NCI-H2029 treated with DMSO at 0.1 percent for 48 hours (cell line): ENCODE results near the gene LIN37.
A peak's percentile ranks its signal among the peaks of the same experiment; 100 is the strongest.

Experiments used
- DNase-seq: peaks from one replicate; lab custom pipeline; 2025; lab: John Stamatoyannopoulos, UW

Gene LIN37

DNA sequence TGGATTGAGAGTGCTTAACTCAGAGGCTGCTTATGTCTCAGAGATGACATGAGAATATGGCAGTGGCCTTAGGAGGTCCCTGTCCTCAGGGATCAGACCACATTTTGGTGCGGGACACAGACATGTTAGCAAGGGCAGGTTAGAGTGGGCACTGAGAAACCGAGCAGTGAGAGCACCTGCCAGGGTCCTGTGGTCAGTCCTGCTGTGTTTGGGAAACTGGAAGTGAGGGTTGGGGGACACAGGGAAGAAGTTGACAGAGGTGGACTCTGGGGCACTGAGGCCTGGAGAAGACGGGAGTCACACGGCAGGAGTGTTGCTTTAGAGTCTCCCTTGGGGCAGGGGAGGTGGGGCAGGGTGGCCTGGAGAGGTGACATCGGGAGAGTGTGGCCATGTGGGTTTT lies 13.5 kb upstream of the LIN37 start:
- DNase-seq, result no peak

DNA sequence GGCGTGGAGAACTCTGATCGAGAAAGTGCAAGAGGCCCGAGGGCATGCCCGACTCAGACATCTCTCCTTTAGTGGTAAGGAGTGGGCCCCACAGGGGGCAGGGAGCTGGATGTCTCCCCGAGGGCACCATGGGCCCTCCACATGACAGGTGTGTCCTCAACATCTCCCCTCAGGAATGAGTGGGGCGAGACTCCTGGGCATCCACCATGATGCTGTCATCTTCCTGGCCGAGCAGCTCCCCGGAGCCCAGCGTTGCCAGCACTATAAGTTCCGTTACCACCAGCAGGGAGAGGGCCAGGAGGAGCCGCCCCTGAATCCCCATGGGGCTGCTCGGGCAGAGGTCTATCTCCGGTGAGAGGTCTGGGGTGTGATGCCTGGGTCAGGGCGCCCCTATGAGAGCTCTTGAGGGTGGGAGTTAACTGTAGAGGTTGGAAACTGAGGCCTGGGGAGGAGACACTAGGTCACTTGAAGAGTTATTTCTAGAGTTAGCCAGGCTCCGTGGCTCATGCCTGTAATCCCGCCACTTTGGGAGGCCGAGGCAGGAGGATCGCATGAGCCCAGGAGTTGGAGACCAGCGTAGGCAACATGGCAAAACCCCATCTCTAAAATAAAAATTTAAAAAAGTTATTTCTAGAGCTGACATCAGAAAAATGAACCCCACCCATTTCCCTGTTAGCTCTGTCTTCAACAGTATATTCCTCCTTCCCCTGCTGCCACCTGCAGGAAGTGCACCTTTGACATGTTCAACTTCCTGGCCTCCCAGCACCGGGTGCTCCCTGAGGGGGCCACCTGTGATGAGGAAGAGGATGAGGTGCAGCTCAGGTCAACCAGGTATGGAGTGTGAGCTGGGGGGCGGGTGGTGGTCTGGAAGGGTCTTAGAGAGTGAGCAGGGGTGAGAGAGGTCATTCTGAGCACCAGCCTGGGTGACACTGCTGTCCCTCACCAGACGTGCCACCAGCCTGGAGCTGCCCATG lies 11.2 kb upstream of the LIN37 start:
- DNase-seq, result no peak

DNA sequence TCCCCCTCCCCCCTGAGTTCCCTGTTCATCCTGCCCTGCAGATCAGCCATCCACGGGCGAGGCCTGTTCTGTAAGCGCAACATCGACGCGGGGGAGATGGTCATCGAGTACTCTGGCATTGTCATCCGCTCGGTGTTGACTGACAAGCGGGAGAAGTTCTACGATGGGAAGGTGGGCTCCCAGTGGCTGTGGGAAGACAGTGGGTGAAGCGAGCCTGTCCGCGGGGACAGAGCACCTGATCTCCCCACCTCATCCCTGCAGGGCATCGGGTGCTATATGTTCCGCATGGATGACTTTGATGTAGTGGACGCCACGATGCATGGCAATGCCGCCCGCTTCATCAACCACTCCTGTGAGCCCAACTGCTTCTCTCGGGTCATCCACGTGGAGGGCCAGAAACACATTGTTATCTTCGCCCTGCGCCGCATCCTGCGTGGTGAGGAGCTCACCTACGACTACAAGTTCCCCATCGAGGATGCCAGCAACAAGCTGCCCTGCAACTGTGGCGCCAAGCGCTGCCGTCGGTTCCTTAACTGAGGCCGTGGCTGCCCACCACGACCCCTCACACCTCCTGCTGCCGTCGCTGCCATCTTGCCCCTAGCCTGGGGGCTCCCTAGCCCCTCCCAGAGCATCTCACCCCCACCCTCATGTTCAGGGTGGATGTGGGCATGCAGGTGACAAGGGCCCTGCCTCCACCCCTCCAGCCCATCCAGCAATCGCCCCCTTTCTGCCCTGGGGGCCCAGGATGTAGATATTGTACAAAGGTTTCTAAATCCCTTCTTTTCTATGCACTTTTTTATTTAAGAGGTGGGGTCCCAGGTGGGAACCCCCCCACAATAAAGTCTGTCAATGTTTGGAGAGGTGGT lies 10.1 kb upstream of the LIN37 start:
- DNase-seq, result no peak

GRCh38 chr19:35738887-35739229 lies 9.5 kb upstream of the LIN37 start:
- no peak for DNase-seq

DNA sequence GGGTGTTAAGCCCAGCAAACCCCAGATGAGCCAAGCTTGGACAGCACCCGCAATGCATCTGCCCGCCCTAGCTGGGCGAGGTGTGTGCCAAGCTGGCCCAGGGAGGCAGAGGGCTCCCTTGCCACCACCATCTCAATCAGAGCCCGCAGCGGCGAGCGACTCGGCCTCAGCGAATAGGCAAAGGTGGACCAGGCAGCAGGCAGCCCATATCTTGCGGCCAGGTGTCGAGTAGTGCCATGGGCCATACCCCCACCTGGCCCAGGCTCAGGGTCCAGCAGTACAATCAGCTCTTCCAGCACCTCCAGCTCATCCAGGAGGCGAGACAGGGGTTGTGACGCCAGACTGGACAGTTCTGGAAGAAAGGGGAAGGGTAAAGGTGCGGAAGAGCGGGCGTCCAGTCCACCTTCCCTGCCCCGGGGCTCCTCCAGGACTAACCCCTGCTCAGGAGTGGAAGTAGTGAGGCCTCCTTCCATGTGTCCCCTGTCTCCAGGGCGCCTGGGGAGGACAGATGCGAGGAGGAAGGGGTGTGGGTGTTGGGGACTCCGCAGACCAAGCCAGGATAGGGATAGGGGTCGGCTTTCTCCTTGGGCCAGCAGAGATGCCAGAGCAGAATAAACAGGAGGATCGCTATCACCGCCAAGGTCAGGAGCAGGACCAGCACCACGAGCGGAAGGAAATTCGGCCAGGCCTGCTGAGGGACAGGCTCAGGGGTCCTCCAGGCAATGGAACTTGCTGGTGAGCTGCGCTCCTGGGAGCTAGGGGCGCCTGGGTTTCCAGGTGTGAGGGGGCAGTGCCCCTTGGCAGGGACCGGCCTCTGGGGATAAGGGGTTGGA lies 8.9 kb upstream of the LIN37 start:
- DNase-seq, result no peak

DNA sequence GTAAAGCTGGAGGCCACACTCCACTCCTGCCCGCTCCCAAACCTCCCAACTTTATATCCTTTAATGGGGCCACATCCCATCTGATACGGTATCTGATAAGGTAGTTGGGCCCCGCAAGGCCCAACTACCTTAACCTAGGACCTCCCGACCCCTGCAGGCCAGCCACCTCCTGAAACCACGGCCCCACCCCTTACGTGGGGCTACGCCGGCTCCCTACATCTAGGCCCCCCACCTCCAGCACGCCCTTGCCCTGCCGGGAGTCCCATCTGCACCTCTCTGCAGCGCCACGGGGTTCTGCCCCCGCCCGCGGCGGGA lies 8.3 kb upstream of the LIN37 start:
- DNase-seq, result no peak

DNA sequence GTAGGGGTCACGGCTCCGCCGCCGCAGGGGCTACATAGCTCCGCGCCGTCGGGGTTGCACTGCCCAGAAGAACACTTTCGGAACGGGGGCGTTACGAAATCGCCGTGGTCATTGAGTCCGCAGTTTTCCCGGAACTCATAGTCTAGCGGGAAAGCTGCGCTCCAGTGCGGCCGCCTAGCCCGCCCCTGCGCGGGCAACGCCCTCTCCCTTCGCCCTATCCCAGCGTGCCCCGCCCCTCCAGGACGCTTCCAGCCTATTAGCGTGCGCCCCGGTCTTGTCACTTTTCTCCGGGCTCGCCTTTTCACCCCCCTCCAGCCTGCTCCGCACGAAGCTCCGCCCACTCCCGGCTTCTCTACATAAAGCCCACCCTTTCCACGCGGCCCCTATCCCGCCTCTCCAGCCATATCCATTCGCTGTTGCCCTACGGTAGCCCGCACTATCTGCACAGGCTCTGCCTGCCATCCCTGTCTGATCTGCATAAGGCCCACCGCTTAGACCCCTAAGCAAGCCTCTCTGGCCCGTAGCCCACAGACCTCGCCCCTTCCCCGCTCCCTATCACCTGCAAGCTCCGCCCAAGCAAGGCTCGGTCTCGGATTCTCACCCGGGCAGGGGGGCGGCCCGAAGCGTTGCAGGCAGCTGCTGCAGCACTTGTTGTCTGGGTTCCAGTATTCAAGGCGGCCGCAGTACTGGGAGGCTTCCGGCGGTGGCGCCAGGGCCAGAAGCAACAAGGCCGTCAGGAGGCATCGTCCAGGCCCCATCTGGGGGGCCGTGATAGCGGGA lies 7.8 kb upstream of the LIN37 start:
- DNase-seq, result peak; percentile 95

DNA sequence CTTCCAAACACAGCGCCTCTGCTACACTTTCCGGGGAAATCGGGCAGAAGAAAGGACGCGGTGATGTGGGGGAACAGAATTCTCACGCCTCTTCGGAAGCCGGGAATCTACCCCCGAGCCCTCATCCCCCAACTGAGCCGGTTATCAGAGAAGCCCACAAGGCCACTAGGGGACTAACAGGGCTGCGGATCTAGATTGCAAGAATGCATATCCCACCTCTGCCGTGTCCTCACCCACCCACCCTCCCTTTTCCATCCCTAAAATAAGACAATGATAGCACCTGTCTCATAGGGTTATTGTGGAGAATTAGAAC lies 7.2 kb upstream of the LIN37 start:
- no peak for DNase-seq

- DNase-seq, result no peak
Measured at GRCh38 chr19:35742121-35742724, 6.2 kb upstream of the LIN37 start, which contains the start of gene IGFLR1. IGFLR1 (minus strand) TSS chr19:35742452; CDS start chr19:35741180, 1,272 bp downstream.

DNA sequence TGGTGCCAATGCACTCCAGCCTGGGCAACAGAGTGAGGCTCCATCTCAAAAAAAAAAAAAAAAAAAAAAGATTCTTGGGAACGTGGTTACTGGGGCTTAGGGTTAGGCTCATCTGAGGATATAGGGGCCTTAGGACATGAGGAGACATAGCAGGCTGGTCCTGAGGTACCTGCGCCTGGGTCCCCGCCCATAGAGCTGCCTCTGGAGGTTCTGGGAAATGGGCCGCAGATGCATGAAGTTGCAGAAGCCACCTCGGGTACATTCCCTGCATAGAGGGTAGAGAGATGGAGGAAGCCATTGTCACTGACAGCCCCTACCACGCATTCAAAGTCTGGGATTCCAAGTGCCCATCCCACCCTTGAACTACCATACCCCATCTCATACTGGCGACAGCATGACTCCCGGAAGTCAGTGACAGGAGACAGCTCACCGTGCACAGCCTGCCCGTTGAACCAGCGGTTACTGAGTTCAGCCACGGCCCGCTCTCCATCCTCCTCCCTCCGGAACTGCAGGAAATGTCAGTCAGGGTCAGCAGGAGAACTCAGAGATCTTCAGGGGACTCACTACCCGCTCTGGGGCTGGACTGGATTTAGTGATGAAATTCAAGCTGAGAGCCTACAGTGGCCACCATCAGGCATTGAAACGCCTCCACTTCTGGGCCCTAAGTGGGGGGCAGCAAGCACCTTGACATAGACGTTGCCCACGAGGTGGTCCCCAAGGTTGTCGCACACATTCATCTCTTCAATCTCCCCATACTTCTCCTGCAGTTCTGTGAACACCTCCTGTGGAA lies 4.5 kb upstream of the LIN37 start:
- DNase-seq, result no peak

GRCh38 chr19:35744430-35745327 lies 3.7 kb upstream of the LIN37 start:
- DNase-seq, result peak; percentile 90

GRCh38 chr19:35745328-35746086 lies 2.9 kb upstream of the LIN37 start, which contains the start of the genes PSENEN and U2AF1L4:
PSENEN (plus strand) TSS chr19:35745651; CDS start chr19:35745931, 280 bp downstream.
U2AF1L4 (minus strand) TSS chr19:35745418; CDS start chr19:35745391, 27 bp downstream.
- peak; percentile 89 for DNase-seq

GRCh38 chr19:35746087-35746462 lies 2.3 kb upstream of the LIN37 start:
- no peak for DNase-seq

DNA sequence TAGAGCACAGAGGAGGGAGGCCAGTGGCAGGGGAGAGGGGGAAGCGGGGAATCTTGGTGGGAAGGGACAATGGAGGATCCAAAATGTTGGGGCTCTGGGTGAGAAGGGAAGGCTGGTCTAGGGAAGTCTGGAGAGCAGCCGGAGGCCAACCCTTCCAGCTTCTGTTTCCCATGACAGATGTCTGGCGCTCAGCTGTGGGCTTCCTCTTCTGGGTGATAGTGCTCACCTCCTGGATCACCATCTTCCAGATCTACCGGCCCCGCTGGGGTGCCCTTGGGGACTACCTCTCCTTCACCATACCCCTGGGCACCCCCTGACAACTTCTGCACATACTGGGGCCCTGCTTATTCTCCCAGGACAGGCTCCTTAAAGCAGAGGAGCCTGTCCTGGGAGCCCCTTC lies 1.8 kb upstream of the LIN37 start:
- DNase-seq, result no peak

DNA sequence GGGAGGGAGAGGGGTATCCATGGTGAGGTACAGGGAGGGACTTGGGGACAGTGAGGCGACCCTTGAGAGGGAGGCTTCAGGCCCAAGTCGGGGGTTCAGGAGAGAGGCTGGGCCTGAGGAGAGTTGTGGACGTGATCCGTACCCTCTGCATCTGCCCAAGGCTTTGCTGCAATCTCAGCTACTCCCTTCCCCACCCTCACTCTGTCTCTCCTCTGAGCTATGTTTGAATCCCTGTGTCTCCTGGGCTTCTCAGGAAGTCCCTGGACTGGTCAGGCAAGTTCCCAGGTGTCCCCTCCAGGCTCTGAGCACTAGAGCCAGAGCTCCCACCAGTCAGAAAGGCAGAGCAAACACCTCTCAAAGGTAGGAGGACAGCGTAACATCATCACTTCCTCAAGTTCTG lies 1.8 kb downstream of the LIN37 start:
- DNase-seq, result no peak

- DNase-seq, result no peak
Measured at GRCh38 chr19:35751839-35752745, 3.7 kb downstream of the LIN37 start.

GRCh38 chr19:35752746-35753350 lies 4.5 kb downstream of the LIN37 start:
- no peak for DNase-seq
